ENCODE results near the gene ZDHHC17. TPM values are rescaled to one million over a fixed set of nuclear protein-coding genes. Genes with fewer than 3 reads are reported as not detected.

Gene ZDHHC17
- total RNA-seq, 1 donor from 2014 or later: 23.3 TPM

GRCh38 chr12:76859611-76860010 is 95.7 kb downstream of the ZDHHC17 start:
- no peak for DNase-seq (ENCODE audit: low spot score)
- peaks cover 5% of the 10 kb centered on the region for H3K36me3 Mint-ChIP-seq (ENCODE audit: low read depth)
- no peak overlapping the region for H3K4me3 Mint-ChIP-seq
- intact Hi-C loops (cut with micrococcal nuclease): no loop called here
- H3K4me1 Mint-ChIP-seq (ENCODE audit: low read depth): no peaks in the 10 kb centered on the region
- H3K9me3 Mint-ChIP-seq: no peaks in the 10 kb centered on the region
- no peak overlapping the region for H3K27ac Mint-ChIP-seq
- no peaks in the 10 kb centered on the region for H3K27me3 Mint-ChIP-seq (ENCODE audit: insufficient read depth)

GRCh38 chr12:76860256-76860655 is 96.3 kb downstream of the ZDHHC17 start:
- Mint-ChIP-seq H3K27me3 (ENCODE audit: insufficient read depth) (no peaks in the 10 kb centered on the region), H3K4me1 (ENCODE audit: low read depth) (no peaks in the 10 kb centered on the region), H3K27ac (no peak overlapping the region), H3K9me3 (no peaks in the 10 kb centered on the region), H3K36me3 (ENCODE audit: low read depth) (peaks cover 2% of the 10 kb centered on the region), H3K4me3 (no peak overlapping the region)
- DNase-seq (ENCODE audit: low spot score): no peak
- intact Hi-C loops (cut with micrococcal nuclease): no loop called here

GRCh38 chr12:76863005-76863670 is 99.2 kb downstream of the ZDHHC17 start:
- no peaks in the 10 kb centered on the region for H3K9me3 Mint-ChIP-seq
- intact Hi-C loops (cut with micrococcal nuclease): no loop called here
- no peaks in the 10 kb centered on the region for H3K4me1 Mint-ChIP-seq (ENCODE audit: low read depth)
- no peaks in the 10 kb centered on the region for H3K36me3 Mint-ChIP-seq (ENCODE audit: low read depth)
- peaks cover 2% of the 10 kb centered on the region for H3K27me3 Mint-ChIP-seq (ENCODE audit: insufficient read depth)
- no peak overlapping the region for H3K4me3 Mint-ChIP-seq
- H3K27ac Mint-ChIP-seq: no peak overlapping the region
- DNase-seq (ENCODE audit: low spot score): no peak

- peaks cover 2% of the 10 kb centered on the region for H3K27me3 Mint-ChIP-seq (ENCODE audit: insufficient read depth)
- H3K36me3 Mint-ChIP-seq (ENCODE audit: low read depth): no peaks in the 10 kb centered on the region
- no peaks in the 10 kb centered on the region for H3K9me3 Mint-ChIP-seq
- no peak for DNase-seq (ENCODE audit: low spot score)
- H3K4me3 Mint-ChIP-seq: no peak overlapping the region
- intact Hi-C loops (cut with micrococcal nuclease): no loop called here
- no peak overlapping the region for H3K27ac Mint-ChIP-seq
- no peaks in the 10 kb centered on the region for H3K4me1 Mint-ChIP-seq (ENCODE audit: low read depth)
These were observed 99.9 kb downstream of the ZDHHC17 start for GRCh38 chr12:76863837-76864236.

GRCh38 chr12:76864791-76865400 is 101.0 kb downstream of the ZDHHC17 start:
- Mint-ChIP-seq H3K4me1 (ENCODE audit: low read depth) (no peaks in the 10 kb centered on the region), H3K9me3 (no peaks in the 10 kb centered on the region), H3K4me3 (no peak overlapping the region), H3K36me3 (ENCODE audit: low read depth) (no peaks in the 10 kb centered on the region), H3K27me3 (ENCODE audit: insufficient read depth) (peaks cover 2% of the 10 kb centered on the region), H3K27ac (no peak overlapping the region)
- intact Hi-C loops (cut with micrococcal nuclease): no loop called here
- DNase-seq (ENCODE audit: low spot score): no peak

- intact Hi-C loops (cut with micrococcal nuclease): no loop called here
- H3K27ac Mint-ChIP-seq: no peak overlapping the region
- no peaks in the 10 kb centered on the region for H3K4me1 Mint-ChIP-seq (ENCODE audit: low read depth)
These were observed 102.2 kb downstream of the ZDHHC17 start for GRCh38 chr12:76866151-76866567.

GRCh38 chr12:76866726-76867125 is 102.8 kb downstream of the ZDHHC17 start:
- H3K27me3 Mint-ChIP-seq (ENCODE audit: insufficient read depth): peaks cover 2% of the 10 kb centered on the region
- H3K9me3 Mint-ChIP-seq: no peaks in the 10 kb centered on the region
- DNase-seq (ENCODE audit: low spot score): no peak
- H3K27ac Mint-ChIP-seq: no peak overlapping the region
- intact Hi-C loops (cut with micrococcal nuclease): no loop called here
- H3K36me3 Mint-ChIP-seq (ENCODE audit: low read depth): no peaks in the 10 kb centered on the region
- no peaks in the 10 kb centered on the region for H3K4me1 Mint-ChIP-seq (ENCODE audit: low read depth)
- no peak overlapping the region for H3K4me3 Mint-ChIP-seq

More at GRCh38 chr12:76866151-76866567, 102.2 kb downstream of the ZDHHC17 start:
- Mint-ChIP-seq H3K27me3 (ENCODE audit: insufficient read depth) (peaks cover 2% of the 10 kb centered on the region), H3K36me3 (ENCODE audit: low read depth) (no peaks in the 10 kb centered on the region), H3K4me3 (no peak overlapping the region), H3K9me3 (no peaks in the 10 kb centered on the region)
- DNase-seq (ENCODE audit: low spot score): no peak

GRCh38 chr12:76871082-76871481 is 107.2 kb downstream of the ZDHHC17 start:
- no peaks in the 10 kb centered on the region for H3K9me3 Mint-ChIP-seq
- no peak for DNase-seq (ENCODE audit: low spot score)
- no peaks in the 10 kb centered on the region for H3K4me1 Mint-ChIP-seq (ENCODE audit: low read depth)
- H3K36me3 Mint-ChIP-seq (ENCODE audit: low read depth): no peaks in the 10 kb centered on the region
- intact Hi-C loops (cut with micrococcal nuclease): loop anchor here (10.0 kb wide), 1 partner anchor 144 kb away; no protein-coding TSS in a partner anchor
- H3K27me3 Mint-ChIP-seq (ENCODE audit: insufficient read depth): peaks cover 4% of the 10 kb centered on the region
- H3K4me3 Mint-ChIP-seq: no peak overlapping the region
- no peak overlapping the region for H3K27ac Mint-ChIP-seq

GRCh38 chr12:76871742-76872141 is 107.8 kb downstream of the ZDHHC17 start:
- Mint-ChIP-seq H3K27ac (no peak overlapping the region), H3K9me3 (no peaks in the 10 kb centered on the region)
- intact Hi-C loops (cut with micrococcal nuclease): loop anchor here (10.0 kb wide), 1 partner anchor 143 kb away; no protein-coding TSS in a partner anchor

GRCh38 chr12:76872415-76872814 is 108.5 kb downstream of the ZDHHC17 start:
- Mint-ChIP-seq H3K27ac (no peak overlapping the region), H3K9me3 (no peaks in the 10 kb centered on the region), H3K4me3 (no peak overlapping the region), H3K36me3 (ENCODE audit: low read depth) (no peaks in the 10 kb centered on the region), H3K27me3 (ENCODE audit: insufficient read depth) (peaks cover 17% of the 10 kb centered on the region), H3K4me1 (ENCODE audit: low read depth) (peaks cover under 1% of the 10 kb centered on the region)
- no peak for DNase-seq (ENCODE audit: low spot score)
- intact Hi-C loops (cut with micrococcal nuclease): loop anchor here (10.0 kb wide), 1 partner anchor 142 kb away; no protein-coding TSS in a partner anchor

More at GRCh38 chr12:76871742-76872141, 107.8 kb downstream of the ZDHHC17 start:
- Mint-ChIP-seq H3K27me3 (ENCODE audit: insufficient read depth) (peaks cover 11% of the 10 kb centered on the region), H3K36me3 (ENCODE audit: low read depth) (no peaks in the 10 kb centered on the region), H3K4me1 (ENCODE audit: low read depth) (no peaks in the 10 kb centered on the region), H3K4me3 (no peak overlapping the region)
- DNase-seq (ENCODE audit: low spot score): no peak

GRCh38 chr12:76874027-76874426 is 110.1 kb downstream of the ZDHHC17 start:
- intact Hi-C loops (cut with micrococcal nuclease): loop anchor here (10.0 kb wide), 1 partner anchor 141 kb away; no protein-coding TSS in a partner anchor
- H3K27me3 Mint-ChIP-seq (ENCODE audit: insufficient read depth): peaks cover 27% of the 10 kb centered on the region
- DNase-seq (ENCODE audit: low spot score): no peak
- H3K27ac Mint-ChIP-seq: no peak overlapping the region
- H3K4me1 Mint-ChIP-seq (ENCODE audit: low read depth): peaks cover 9% of the 10 kb centered on the region
- H3K36me3 Mint-ChIP-seq (ENCODE audit: low read depth): no peaks in the 10 kb centered on the region
- H3K4me3 Mint-ChIP-seq: no peak overlapping the region
- H3K9me3 Mint-ChIP-seq: no peaks in the 10 kb centered on the region

GRCh38 chr12:76874491-76875190 is 110.7 kb downstream of the ZDHHC17 start:
- Mint-ChIP-seq H3K9me3 (no peaks in the 10 kb centered on the region), H3K4me3 (no peak overlapping the region), H3K4me1 (ENCODE audit: low read depth) (peaks cover 13% of the 10 kb centered on the region), H3K27ac (no peak overlapping the region), H3K27me3 (ENCODE audit: insufficient read depth) (peaks cover 31% of the 10 kb centered on the region), H3K36me3 (ENCODE audit: low read depth) (no peaks in the 10 kb centered on the region)
- intact Hi-C loops (cut with micrococcal nuclease): loop anchor here (5.0 to 10.0 kb wide), 2 partner anchors 140 to 193 kb away; partner anchors contain the start of gene E2F7
- DNase-seq (ENCODE audit: low spot score): no peak

Measured in activated T-helper 1 cell treated with anti-CD3 and anti-CD28 coated beads, Interleukin-12 subunit alpha, Interleukin-12 subunit beta, Interleukin-2, Interleukin-4 antibody, amounts not matched to agents 30 ng/mL and 10 ng/mL and 1 ng/mL, durations not matched to agents 14 hours and 24 hours and 36 hours (primary cell).